Uterus (tissue), 2 donors: Measurements from ENCODE around the gene ERC2.

Experiments used
- POLR2A ChIP-seq, 2 donors: fragments of 450-650 bp; IDR thresholded peaks; one replicate each; pipeline ENCODE4 v1.6.1; 2016; ENCODE audit warnings: antibody characterized with exemption in 2 of 2, mild to moderate bottlenecking in 1 of 2, moderate library complexity in 1 of 2
- TF ChIP-seq, protein P1 (sequence below), 4 experiments: fragments of 200-600 bp in 2 of 4; fragments of 450-650 bp in 2 of 4; sonication (generic) in 2 of 4; IDR thresholded peaks; one replicate each; pipeline ENCODE4 v1.5.1; 2016 to 2019; ENCODE audit warnings: antibody characterized with exemption in 4 of 4, mild to moderate bottlenecking in 2 of 4, moderate library complexity in 1 of 4

DNA sequence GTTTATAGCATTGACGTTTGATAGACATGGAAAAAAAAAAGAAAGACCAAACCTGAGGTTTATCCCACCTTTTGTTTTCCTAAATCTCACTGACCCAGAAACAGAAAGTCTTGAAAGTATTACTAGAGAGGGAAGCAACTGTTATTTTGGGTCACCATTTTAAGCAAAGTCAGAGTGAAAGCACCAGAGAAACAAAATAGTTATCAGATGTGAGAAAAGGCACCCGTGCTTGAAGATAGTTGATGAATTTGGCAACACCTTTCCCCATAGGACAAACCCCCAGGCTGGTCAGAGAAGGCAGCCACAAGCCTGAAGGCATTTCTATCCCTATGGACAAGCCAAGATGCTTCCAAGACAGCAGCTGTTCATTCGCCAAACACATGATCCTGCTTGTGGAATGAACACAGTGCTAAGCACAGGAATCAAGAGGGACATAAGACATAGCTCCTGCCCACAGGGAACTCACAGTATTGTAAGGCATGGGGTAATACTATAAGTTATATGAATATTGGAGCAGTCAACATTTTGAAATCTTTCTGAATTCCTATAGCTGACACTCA, 170.9 kb downstream of the ERC2 start:
- TF ChIP-seq, protein P1, sequence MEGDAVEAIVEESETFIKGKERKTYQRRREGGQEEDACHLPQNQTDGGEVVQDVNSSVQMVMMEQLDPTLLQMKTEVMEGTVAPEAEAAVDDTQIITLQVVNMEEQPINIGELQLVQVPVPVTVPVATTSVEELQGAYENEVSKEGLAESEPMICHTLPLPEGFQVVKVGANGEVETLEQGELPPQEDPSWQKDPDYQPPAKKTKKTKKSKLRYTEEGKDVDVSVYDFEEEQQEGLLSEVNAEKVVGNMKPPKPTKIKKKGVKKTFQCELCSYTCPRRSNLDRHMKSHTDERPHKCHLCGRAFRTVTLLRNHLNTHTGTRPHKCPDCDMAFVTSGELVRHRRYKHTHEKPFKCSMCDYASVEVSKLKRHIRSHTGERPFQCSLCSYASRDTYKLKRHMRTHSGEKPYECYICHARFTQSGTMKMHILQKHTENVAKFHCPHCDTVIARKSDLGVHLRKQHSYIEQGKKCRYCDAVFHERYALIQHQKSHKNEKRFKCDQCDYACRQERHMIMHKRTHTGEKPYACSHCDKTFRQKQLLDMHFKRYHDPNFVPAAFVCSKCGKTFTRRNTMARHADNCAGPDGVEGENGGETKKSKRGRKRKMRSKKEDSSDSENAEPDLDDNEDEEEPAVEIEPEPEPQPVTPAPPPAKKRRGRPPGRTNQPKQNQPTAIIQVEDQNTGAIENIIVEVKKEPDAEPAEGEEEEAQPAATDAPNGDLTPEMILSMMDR (IDR thresholded peaks at IDR 0.05) = no peak
- TF ChIP-seq POLR2A (IDR thresholded peaks at IDR 0.05) = no peak
